SK-N-MC (cell line): Measurements from ENCODE around the gene PCCA.

Source experiments
- EZH2 ChIP-seq: fragments of 200-600 bp; sonication (generic); IDR thresholded peaks from one replicate; pipeline ENCODE4 v1.6.1; 2017; ENCODE audit warnings: antibody characterized with exemption
- POLR2AphosphoS5 ChIP-seq: IDR thresholded peaks from 2 replicates; pipeline ENCODE4 v1.6.1; 2012; ENCODE audit warnings: mild to moderate bottlenecking, low read depth, low read length, borderline replicate concordance

DNA sequence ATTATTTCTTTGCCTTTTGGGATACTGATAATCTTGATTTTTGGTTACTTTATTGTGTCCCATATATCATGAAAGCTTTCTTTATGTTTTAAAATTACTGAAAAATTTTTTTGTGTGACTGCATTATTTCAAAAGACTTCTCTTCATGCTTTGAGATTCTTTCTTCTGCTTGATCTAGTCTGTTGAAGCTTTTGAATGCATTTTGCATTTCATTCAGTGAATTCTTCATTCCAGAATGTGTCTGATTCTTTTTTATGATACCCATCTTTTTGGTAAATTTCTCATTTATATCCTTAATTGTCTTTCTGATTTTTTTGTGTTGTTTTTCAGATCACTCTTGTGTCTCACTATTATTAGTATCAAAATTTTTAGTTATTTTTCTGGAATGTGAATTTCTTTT, 289.6 kb downstream of the PCCA start:
- TF ChIP-seq EZH2 = no peak
- no peak for TF ChIP-seq POLR2AphosphoS5
